NCI-H748 (cell line): ENCODE data around the gene RBFOX2.
A peak's percentile ranks its signal among the peaks of the same experiment; 100 is the strongest.
"Not testable (repeated sequence)": the region's sequence is repeated elsewhere in the genome, so short reads cannot be mapped to it uniquely, and the experiment has no call there.

Experiments
- DNase-seq: peaks from one replicate; lab custom pipeline; 2025; ENCODE audit not compliant: unreplicated experiment; lab: John Stamatoyannopoulos, UW

Gene RBFOX2

GRCh38 chr22:35743326-35743860 is 285.2 kb downstream of the RBFOX2 start:
- no peak for DNase-seq

DNA sequence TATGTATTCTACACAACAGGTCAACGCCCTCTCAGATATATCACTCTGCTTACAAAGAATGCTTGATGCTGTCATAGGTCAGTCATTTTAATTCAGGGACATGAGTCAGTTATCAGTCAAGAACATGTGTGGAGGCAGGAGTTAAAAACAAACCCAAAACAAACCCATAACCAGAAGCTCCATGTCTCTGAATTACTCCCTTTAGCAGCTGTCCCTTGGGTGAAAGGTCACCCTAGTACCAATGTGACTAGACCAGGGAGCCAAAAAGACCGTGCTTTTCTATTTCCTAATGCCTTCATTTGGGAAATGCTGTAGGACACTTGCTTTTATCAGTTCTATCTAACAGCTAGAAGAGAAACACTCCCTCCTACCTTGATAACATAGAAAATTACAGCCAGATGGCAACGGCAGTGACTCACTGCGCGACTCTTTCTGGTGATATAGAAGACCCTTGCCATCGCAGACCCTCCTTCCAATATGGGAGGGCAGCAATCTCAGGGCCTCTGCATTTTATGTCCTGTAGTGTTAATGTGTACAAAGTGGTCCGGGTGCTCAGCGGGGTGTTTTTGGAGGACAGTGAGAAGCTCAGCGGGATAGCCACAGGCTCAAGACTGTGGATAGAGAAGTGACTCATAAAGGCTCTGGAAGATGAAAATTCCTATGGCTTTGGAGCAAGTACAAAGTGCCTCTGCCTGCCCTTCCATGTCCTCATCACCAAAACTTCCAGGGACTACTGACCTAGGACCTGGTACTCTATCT is 286.1 kb downstream of the RBFOX2 start:
- no peak for DNase-seq

DNA sequence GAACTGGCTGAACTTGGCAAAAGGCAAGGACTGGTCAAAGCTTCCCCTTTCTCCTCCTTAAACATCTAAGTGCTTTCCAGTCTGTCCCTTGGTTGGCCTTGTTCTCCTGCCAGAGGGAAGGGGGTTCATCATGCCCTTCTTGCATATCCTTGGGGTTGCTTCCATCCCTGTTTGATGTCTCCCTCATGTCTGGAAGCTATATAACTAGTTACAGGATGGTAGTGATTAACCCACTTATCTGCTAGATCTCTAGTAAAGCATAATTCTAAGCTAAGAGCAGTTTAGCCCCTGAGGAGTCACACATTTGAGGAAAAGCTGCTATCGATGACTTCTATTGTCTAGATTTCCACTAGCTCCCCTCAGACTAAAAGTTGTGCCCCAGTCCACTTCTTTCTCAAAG is 288.0 kb downstream of the RBFOX2 start:
- no peak for DNase-seq

DNA sequence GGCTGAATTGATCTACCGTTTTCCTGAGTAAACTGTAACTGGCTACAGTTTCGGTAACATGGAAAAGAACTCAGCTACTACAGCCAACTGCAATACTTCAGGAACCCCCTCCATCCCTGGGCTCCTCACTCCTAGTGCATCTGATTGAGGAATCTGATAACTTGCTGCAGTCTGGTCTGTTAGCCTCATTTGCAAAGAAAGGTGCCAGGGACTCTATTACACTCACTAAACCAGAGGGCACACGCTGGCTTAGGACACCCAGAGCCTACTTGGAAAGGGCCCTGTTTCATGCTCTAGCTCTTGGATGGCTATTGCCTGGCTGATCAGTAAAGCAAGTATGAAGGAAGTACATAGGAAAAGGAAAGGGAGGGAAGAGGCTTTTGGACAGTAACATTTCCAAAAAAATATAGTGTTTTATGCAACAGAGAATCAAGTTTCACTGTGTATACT is 288.7 kb downstream of the RBFOX2 start:
- no peak for DNase-seq

- DNase-seq, result no peak
These were observed 289.3 kb downstream of the RBFOX2 start for GRCh38 chr22:35739076-35739930.

DNA sequence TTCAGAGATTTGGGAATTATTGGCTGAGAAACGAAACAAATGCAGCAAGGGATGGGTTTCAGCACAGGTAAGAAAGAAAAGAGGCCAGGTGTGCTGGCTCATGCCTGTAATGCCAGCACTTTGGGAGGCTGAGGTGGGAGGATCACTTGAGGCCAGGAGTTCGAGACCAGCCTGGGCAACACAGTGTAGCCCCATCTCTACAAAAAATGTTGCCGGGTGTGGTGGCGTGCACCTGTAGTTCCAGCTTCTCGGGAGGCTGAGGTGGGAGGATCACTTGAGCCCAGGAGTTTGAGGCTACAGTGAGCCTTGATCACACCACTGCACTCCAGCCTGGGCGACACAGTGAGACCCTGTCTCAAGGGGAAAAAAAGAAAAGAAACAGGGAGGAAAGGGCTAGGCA is 290.7 kb downstream of the RBFOX2 start:
- DNase-seq, result not testable (repeated sequence)

GRCh38 chr22:35736701-35737100 is 291.9 kb downstream of the RBFOX2 start:
- DNase-seq, result no peak

DNA sequence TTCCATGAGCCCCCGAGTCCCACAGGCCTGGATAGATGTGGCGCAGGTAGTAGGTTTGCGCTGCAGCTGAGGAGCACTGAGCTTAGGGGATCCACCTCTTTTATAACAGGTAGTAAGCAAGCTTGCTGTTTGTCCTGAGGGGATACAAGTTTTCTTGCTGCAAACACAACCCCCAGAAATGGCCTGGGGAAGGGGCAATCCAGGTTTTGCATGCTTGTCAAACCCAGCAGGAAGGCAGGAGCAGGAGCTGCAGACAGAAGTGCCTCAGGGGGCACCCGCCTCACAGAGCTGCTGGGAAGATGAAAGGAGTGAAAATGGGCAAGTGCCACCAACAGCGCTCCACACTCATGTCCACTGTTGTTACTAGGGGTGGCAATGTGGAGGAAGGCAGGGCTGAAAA is 292.5 kb downstream of the RBFOX2 start:
- DNase-seq, result no peak

GRCh38 chr22:35735542-35735941 is 293.1 kb downstream of the RBFOX2 start:
- DNase-seq, result no peak

GRCh38 chr22:35734517-35734827 is 294.2 kb downstream of the RBFOX2 start:
- DNase-seq, result no peak

GRCh38 chr22:35733791-35734516 is 294.7 kb downstream of the RBFOX2 start:
- no peak for DNase-seq

DNA sequence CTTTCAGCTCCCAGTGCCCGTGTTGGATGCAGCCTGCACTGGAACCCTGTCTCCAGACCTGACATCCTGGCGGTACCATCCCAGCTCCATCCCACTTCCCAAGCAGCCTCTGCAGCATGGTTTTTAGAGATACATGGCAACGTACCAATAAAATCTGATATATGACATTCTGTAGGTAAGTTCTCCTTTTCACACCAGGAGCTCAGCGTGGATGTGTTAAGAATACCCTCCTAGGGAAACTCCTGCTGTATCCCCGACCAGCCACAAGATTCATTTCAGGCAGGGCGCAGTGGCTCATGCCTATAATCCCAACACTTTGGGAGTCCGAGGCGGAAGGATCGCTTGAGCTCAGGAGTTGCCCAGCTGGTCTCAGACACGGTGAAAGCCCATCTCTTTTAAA is 295.6 kb downstream of the RBFOX2 start:
- no peak for DNase-seq

DNA sequence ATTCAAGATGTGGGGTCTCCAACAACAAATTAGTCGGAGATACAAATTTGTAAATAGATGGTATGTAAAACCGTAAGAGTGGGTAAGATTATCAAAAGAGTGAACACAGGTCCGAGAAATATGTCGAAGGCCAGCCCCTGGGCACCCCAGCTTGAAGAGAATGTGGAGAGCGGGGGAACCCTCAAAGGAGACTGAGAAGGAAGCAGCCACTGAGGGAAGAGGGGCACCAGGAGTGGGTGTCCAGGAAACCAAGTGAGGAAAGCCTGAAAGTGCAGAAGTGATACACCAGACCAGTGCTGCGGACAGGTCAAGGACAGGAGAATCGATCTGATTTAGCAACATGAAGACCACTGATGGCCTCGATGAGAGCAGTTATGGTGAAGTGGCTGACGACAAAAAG is 296.5 kb downstream of the RBFOX2 start:
- DNase-seq, result no peak

GRCh38 chr22:35731321-35731720 is 297.3 kb downstream of the RBFOX2 start:
- no peak for DNase-seq

DNA sequence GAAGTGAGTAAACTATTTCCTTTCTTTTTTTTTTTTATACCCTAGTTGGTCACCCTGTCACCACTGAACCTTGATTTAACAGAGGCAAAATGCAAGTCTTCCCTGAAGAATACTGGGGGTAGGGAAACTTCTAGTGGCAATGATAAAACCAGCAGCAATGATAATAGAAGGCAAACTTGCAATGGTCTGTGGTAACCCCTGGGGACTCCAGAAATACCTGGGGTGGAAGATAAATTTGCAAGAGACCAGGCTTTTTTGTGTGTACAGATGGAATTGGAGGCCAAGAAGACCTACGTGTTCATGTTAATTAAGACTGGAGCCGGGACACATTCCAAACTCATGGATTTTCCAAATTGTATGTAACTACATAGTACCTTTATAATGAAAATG is 299.3 kb downstream of the RBFOX2 start:
- DNase-seq, result no peak

DNA sequence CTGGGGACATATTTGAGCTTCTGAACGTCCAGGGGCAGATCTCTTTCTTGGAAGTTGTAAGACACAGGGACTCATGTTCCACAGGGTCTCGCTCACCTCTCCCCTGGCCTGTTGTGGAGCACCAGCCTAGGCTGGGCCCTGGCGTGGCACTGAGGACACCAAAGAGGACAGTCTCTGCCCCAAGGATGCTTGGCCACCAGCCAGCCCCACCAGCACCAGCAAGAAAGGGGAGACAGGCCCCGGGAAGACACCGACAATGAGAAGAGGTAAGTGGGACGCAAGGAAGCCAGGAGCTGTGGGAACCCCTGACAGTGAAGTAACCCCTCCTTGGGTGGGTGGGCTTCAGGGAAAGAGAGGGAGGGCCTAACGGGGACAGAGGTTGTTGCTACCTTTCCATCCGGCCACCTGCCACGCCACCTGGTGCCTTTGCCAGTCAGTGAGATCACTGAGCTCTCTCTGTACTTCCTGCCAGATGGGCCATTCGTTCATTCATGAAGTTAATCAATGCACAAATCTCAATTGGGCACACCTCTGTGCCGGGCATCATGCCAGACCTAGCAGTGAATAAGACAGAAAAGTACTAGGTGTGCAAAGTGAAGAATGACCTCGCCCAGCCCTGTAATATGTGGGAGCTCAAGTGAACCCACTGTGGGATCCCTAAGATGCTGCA is 299.9 kb downstream of the RBFOX2 start:
- peak; percentile 87 for DNase-seq

- no peak for DNase-seq
These were observed 301.2 kb downstream of the RBFOX2 start for GRCh38 chr22:35727436-35727835.

GRCh38 chr22:35726933-35727332 is 301.7 kb downstream of the RBFOX2 start:
- no peak for DNase-seq

GRCh38 chr22:35726398-35726797 is 302.2 kb downstream of the RBFOX2 start:
- no peak for DNase-seq

DNA sequence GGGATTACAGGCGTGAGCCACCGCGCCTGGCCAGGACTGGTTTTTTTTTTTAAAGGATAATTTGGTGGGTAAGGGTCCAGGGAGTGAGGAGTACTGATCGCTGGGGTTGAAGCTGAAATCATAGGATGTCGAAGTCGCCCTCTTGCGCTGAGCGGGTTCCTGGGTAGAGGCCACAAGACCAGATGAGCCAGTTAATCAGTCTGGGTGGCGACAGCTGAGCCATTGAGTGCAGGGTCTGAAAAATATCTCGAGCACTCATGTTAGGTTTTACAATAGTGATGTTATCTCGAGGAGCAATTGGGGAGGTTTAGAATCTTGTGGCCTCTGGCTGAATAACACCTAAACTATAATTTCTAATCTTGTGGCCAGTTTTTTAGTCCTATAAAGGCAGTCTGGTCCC is 303.1 kb downstream of the RBFOX2 start:
- DNase-seq, result no peak

GRCh38 chr22:35721960-35722359 is 306.7 kb downstream of the RBFOX2 start:
- DNase-seq, result no peak
